H9 (cell line): ENCODE measurements around the gene EVL. TPM values are rescaled to one million over a fixed set of nuclear protein-coding genes. Genes with fewer than 3 reads are reported as not detected.

Experiments
- DNase-seq: peaks from one replicate; pipeline ENCODE4 v3.0.0-alpha.2; 2017
- H2AFZ ChIP-seq: one replicate; pipeline ENCODE4 v1.6.1; 2013; ENCODE audit warnings: mild to moderate bottlenecking, low read length, control low read depth, moderate library complexity
- H2AK5ac ChIP-seq: 2 replicates; pipeline ENCODE4 v1.6.1; 2013; ENCODE audit warnings: low read length, control low read depth, mixed read lengths; ENCODE audit not compliant: insufficient read length
- H2BK120ac ChIP-seq: one replicate; pipeline ENCODE4 v1.6.1; 2013; ENCODE audit warnings: low read depth, mild to moderate bottlenecking, low read length, control low read depth, inconsistent platforms; ENCODE audit not compliant: poor library complexity, severe bottlenecking
- H2BK12ac ChIP-seq: 2 replicates; pipeline ENCODE4 v1.6.1; 2013; ENCODE audit warnings: low read length, control low read depth, mixed read lengths, low read depth; ENCODE audit not compliant: insufficient read length
- H2BK15ac ChIP-seq: 2 replicates; pipeline ENCODE4 v1.6.1; 2013; ENCODE audit warnings: low read depth, low read length, control low read depth
- H2BK20ac ChIP-seq: one replicate; pipeline ENCODE4 v1.6.1; 2013; ENCODE audit warnings: low read depth, mild to moderate bottlenecking, low read length, control low read depth, inconsistent platforms; ENCODE audit not compliant: poor library complexity, severe bottlenecking
- H2BK5ac ChIP-seq: 2 replicates; pipeline ENCODE4 v1.6.1; 2013; ENCODE audit warnings: low read length, control low read depth, mixed read lengths; ENCODE audit not compliant: insufficient read length
- H3K14ac ChIP-seq: 2 replicates; pipeline ENCODE4 v1.6.1; 2013; ENCODE audit warnings: low read length, control low read depth; ENCODE audit not compliant: insufficient read depth
- H3K18ac ChIP-seq: 2 replicates; pipeline ENCODE4 v1.6.1; 2013; ENCODE audit warnings: low read depth, mild to moderate bottlenecking, mixed read lengths, low read length, control low read depth; ENCODE audit not compliant: insufficient read length
- H3K23ac ChIP-seq: 2 replicates; pipeline ENCODE4 v1.6.1; 2013; ENCODE audit warnings: low read length, control low read depth, mixed read lengths, low read depth; ENCODE audit not compliant: insufficient read length
- H3K23me2 ChIP-seq: 2 replicates; pipeline ENCODE4 v1.6.1; 2013; ENCODE audit warnings: low read depth, mild to moderate bottlenecking, mixed read lengths, low read length, control low read depth; ENCODE audit not compliant: insufficient read length, poor library complexity, severe bottlenecking
- H3K27ac ChIP-seq: 2 replicates; pipeline ENCODE4 v1.5.1; 2013; ENCODE audit warnings: low read length, control low read depth, mixed read lengths, low read depth; ENCODE audit not compliant: insufficient read length
- H3K27me3 ChIP-seq: 2 replicates; pipeline ENCODE4 v1.6.1; 2013; ENCODE audit warnings: low read length, control low read depth, inconsistent platforms; ENCODE audit not compliant: insufficient read depth
- H3K4ac ChIP-seq: 2 replicates; pipeline ENCODE4 v1.6.1; 2013; ENCODE audit warnings: low read depth, mild to moderate bottlenecking, control low read depth, inconsistent platforms, low read length, moderate library complexity
- H3K4me1 ChIP-seq: 2 replicates; pipeline ENCODE4 v1.6.1; 2013; ENCODE audit warnings: low read length, control low read depth, inconsistent platforms; ENCODE audit not compliant: insufficient read depth
- H3K4me2 ChIP-seq: 2 replicates; pipeline ENCODE4 v1.6.1; 2013; ENCODE audit warnings: low read length, control low read depth, mixed read lengths; ENCODE audit not compliant: insufficient read length, insufficient read depth
- H3K56ac ChIP-seq: 2 replicates; pipeline ENCODE4 v1.6.1; 2013; ENCODE audit warnings: low read depth, mild to moderate bottlenecking, mixed read lengths, low read length, control low read depth; ENCODE audit not compliant: insufficient read length
- H3K79me1 ChIP-seq: 2 replicates; pipeline ENCODE4 v1.6.1; 2013; ENCODE audit warnings: low read depth, mild to moderate bottlenecking, moderate library complexity, low read length, control low read depth, inconsistent platforms; ENCODE audit not compliant: insufficient read depth, poor library complexity, severe bottlenecking
- H3K79me2 ChIP-seq: 2 replicates; pipeline ENCODE4 v1.6.1; 2013; ENCODE audit warnings: low read length, control low read depth, inconsistent platforms; ENCODE audit not compliant: insufficient read depth
- H3K9ac ChIP-seq: 2 replicates; pipeline ENCODE4 v1.6.1; 2013; ENCODE audit warnings: low read length, control low read depth, mixed read lengths; ENCODE audit not compliant: insufficient read length; ENCODE audit errors: extremely low read depth
- H3K9me3 ChIP-seq: one replicate; pipeline ENCODE4 v1.6.1; 2013; ENCODE audit warnings: low read depth, low read length, inconsistent platforms; ENCODE audit not compliant: control insufficient read depth
- H3T11ph ChIP-seq: one replicate; pipeline ENCODE4 v1.6.1; 2013; ENCODE audit warnings: mild to moderate bottlenecking, low read length, control low read depth, inconsistent platforms
- H4K20me1 ChIP-seq: one replicate; pipeline ENCODE4 v1.6.1; 2013; ENCODE audit not compliant: control insufficient read depth, insufficient read length, insufficient read depth
- H4K5ac ChIP-seq: 2 replicates; pipeline ENCODE4 v1.6.1; 2013; ENCODE audit warnings: low read depth, mild to moderate bottlenecking, mixed read lengths, low read length, control low read depth; ENCODE audit not compliant: insufficient read length
- H4K8ac ChIP-seq: replicated peaks from 2 replicates; pipeline ENCODE4 v1.6.1; 2013; ENCODE audit warnings: low read length, control low read depth, mixed read lengths, low read depth; ENCODE audit not compliant: insufficient read length
- H4K91ac ChIP-seq: 2 replicates; pipeline ENCODE4 v1.6.1; 2013; ENCODE audit warnings: low read depth, mild to moderate bottlenecking, moderate library complexity, mixed read lengths, low read length, control low read depth; ENCODE audit not compliant: insufficient read length
- H3K27ac Mint-ChIP-seq, 3 experiments: 2 replicates in 2 of 3; 3 replicates in 1 of 3; pipeline ENCODE4 v1.8.0; 2020 to 2021; ENCODE audit warnings: mixed read lengths in 3 of 3, mild to moderate bottlenecking in 1 of 3, moderate library complexity in 1 of 3
- H3K27me3 Mint-ChIP-seq: 2 replicates; pipeline ENCODE4 v1.8.0; 2021; ENCODE audit warnings: low read depth, mild to moderate bottlenecking, moderate library complexity, mixed read lengths
- H3K36me3 Mint-ChIP-seq, 3 experiments: 2 replicates in 2 of 3; 3 replicates in 1 of 3; pipeline ENCODE4 v1.8.0; 2020 to 2021; ENCODE audit warnings: low read depth in 3 of 3, mixed read lengths in 3 of 3; ENCODE audit not compliant: insufficient read depth in 1 of 3
- H3K4me1 Mint-ChIP-seq, 2 experiments: 2 replicates each; pipeline ENCODE4 v1.8.0; 2020; ENCODE audit warnings: mixed read lengths in 2 of 2
- H3K4me3 Mint-ChIP-seq, 2 experiments: 2 replicates in 1 of 2; 3 replicates in 1 of 2; pipeline ENCODE4 v1.8.0; 2020 to 2021; ENCODE audit warnings: mild to moderate bottlenecking in 2 of 2, mixed read lengths in 2 of 2, moderate library complexity in 1 of 2
- H3K9me3 Mint-ChIP-seq, 2 experiments: 2 replicates in 1 of 2; 3 replicates in 1 of 2; pipeline ENCODE4 v1.8.0; 2020; ENCODE audit warnings: mild to moderate bottlenecking in 2 of 2, mixed read lengths in 2 of 2, moderate library complexity in 1 of 2
- whole genome bisulfite sequencing: extraction: QIAGEN DNeasy Blood & Tissue Kit; methylation state at CpG from one replicate; pipeline ENCODE4 v1.1.7; 2013; ENCODE audit warnings: missing lambda C conversion rate, low lambda C conversion rate, mixed read lengths; ENCODE audit not compliant: insufficient read length; ENCODE audit errors: extremely low coverage; 5-methylcytosine and 5-hydroxymethylcytosine counted together
- total RNA-seq: library from RNA; stranded (reverse); gene quantifications from 2 replicates; pipeline ENCODE4 v1.2.1, GENCODE V29; 2021
- TF ChIP-seq, protein P1 (sequence below): fragments of 200-600 bp; sonication (generic); conservative IDR thresholded peaks from 3 replicates; pipeline ENCODE4 v1.8.0; 2021; ENCODE audit warnings: antibody characterized with exemption, mild to moderate bottlenecking

EVL gene
- total RNA-seq, 1 experiment from 2014 or later: 53.2 TPM

- H2AFZ ChIP-seq: no peak overlapping the region
- H3K23ac ChIP-seq: no peak overlapping the region
- no peaks in the 10 kb centered on the region for H3K27me3 ChIP-seq
- no peaks in the 10 kb centered on the region for H3K27me3 Mint-ChIP-seq
- no peaks in the 10 kb centered on the region for H3K79me1 ChIP-seq
- H3K9ac ChIP-seq: no peak overlapping the region
- H3K36me3 Mint-ChIP-seq: no peaks in the 10 kb centered on the region
- H3K27ac ChIP-seq: no peak overlapping the region
- TF ChIP-seq, protein P1, sequence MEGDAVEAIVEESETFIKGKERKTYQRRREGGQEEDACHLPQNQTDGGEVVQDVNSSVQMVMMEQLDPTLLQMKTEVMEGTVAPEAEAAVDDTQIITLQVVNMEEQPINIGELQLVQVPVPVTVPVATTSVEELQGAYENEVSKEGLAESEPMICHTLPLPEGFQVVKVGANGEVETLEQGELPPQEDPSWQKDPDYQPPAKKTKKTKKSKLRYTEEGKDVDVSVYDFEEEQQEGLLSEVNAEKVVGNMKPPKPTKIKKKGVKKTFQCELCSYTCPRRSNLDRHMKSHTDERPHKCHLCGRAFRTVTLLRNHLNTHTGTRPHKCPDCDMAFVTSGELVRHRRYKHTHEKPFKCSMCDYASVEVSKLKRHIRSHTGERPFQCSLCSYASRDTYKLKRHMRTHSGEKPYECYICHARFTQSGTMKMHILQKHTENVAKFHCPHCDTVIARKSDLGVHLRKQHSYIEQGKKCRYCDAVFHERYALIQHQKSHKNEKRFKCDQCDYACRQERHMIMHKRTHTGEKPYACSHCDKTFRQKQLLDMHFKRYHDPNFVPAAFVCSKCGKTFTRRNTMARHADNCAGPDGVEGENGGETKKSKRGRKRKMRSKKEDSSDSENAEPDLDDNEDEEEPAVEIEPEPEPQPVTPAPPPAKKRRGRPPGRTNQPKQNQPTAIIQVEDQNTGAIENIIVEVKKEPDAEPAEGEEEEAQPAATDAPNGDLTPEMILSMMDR: no peak
- DNase-seq: no peak
- no peak overlapping the region for H4K8ac ChIP-seq
- no peak overlapping the region for H3K4me3 Mint-ChIP-seq
- no peak overlapping the region for H2BK12ac ChIP-seq
- no peak overlapping the region for H2AK5ac ChIP-seq
- peak overlapping the region; percentile 64 to 78 (median 69); a peak in 4 of 7 replicates for H3K27ac Mint-ChIP-seq
- no peak overlapping the region for H3K18ac ChIP-seq
- no peak overlapping the region for H3K4me2 ChIP-seq
- no CpG with 5 or more reads among the region's 14 CpGs for WGBS
- H3K4me1 Mint-ChIP-seq: peaks cover 21 to 22% of the 10 kb centered on the region in 2 experiments
- H3K23me2 ChIP-seq: no peaks in the 10 kb centered on the region
- H3K4ac ChIP-seq: no peak overlapping the region
- no peak overlapping the region for H2BK15ac ChIP-seq
- no peak overlapping the region for H3K14ac ChIP-seq
- H4K91ac ChIP-seq: no peak overlapping the region
- H3K56ac ChIP-seq: no peak overlapping the region
- H2BK120ac ChIP-seq: no peak overlapping the region
- no peak overlapping the region for H2BK5ac ChIP-seq
- no peak overlapping the region for H2BK20ac ChIP-seq
- no peaks in the 10 kb centered on the region for H3K79me2 ChIP-seq
- H4K20me1 ChIP-seq: no peaks in the 10 kb centered on the region
- no peaks in the 10 kb centered on the region for H3K9me3 Mint-ChIP-seq
- H3K4me1 ChIP-seq: no peaks in the 10 kb centered on the region
- H3T11ph ChIP-seq: no peak overlapping the region
- H4K5ac ChIP-seq: no peak overlapping the region
- H3K9me3 ChIP-seq: no peaks in the 10 kb centered on the region
These were observed 7.6 kb downstream of the EVL start for GRCh38 chr14:100072783-100073346.
